HFFc6 (cell line): Measurements from ENCODE around the gene RAB37. TPM values are rescaled to one million over a fixed set of nuclear protein-coding genes. Genes with fewer than 3 reads are reported as not detected.

Experiments used
- DNase-seq: peaks from one replicate; pipeline ENCODE4 v3.0.0-alpha.2; 2018
- H3K27ac Mint-ChIP-seq: 2 replicates; pipeline ENCODE4 v1.8.0; 2020; ENCODE audit warnings: mild to moderate bottlenecking, mixed read lengths
- H3K27me3 Mint-ChIP-seq: 2 replicates; pipeline ENCODE4 v1.8.0; 2021; ENCODE audit warnings: mild to moderate bottlenecking, moderate library complexity, mixed read lengths; ENCODE audit not compliant: insufficient read depth
- H3K36me3 Mint-ChIP-seq: 2 replicates; pipeline ENCODE4 v1.8.0; 2021; ENCODE audit warnings: low read depth, mixed read lengths
- H3K4me1 Mint-ChIP-seq: 2 replicates; pipeline ENCODE4 v1.8.0; 2020; ENCODE audit warnings: low read depth, mixed read lengths
- H3K4me3 Mint-ChIP-seq: 2 replicates; pipeline ENCODE4 v1.8.0; 2020; ENCODE audit warnings: mild to moderate bottlenecking, moderate library complexity, mixed read lengths
- H3K9me3 Mint-ChIP-seq: 2 replicates; pipeline ENCODE4 v1.8.0; 2020; ENCODE audit warnings: mild to moderate bottlenecking, mixed read lengths
- total RNA-seq, 6 experiments: library from RNA; stranded (reverse); fragmentation: NEBNext Ultra II Directional; extraction: Animal tissue kit (Norgen Biotek cat#: 25700); gene quantifications; 2 replicates in 1 of 6; 3 replicates in 5 of 6; pipeline ENCODE4 v1.2.3, GENCODE V29; 2021
- TF ChIP-seq, protein P1 (sequence below): fragments of 200-600 bp; sonication (generic); IDR thresholded peaks from 2 replicates; pipeline ENCODE4 v1.5.0; 2021; ENCODE audit warnings: antibody characterized with exemption, mild to moderate bottlenecking

RAB37 gene
- total RNA-seq, 6 experiments from 2014 or later: 0.11 to 0.28 (median 0.12) TPM; not detected in 3

DNA sequence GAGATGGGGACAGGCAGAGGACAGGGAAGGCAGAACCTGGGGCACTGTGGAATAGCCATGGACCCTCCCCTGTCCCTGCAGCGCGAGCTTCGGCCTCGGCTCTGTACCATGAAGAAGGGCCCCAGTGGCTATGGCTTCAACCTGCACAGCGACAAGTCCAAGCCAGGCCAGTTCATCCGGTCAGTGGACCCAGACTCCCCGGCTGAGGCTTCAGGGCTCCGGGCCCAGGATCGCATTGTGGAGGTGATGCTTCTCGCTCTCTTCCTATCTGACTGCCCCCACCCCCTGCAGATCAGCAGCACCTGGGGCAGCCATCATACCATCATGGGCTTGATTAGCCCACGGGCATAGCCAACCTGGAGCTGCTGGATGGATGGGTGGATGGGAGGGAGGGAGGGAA is 24.9 kb downstream of the RAB37 start:
- Mint-ChIP-seq H3K27me3 (no peaks in the 10 kb centered on the region), H3K27ac (no peak overlapping the region), H3K36me3 (no peaks in the 10 kb centered on the region), H3K4me1 (peaks cover 18% of the 10 kb centered on the region), H3K9me3 (no peaks in the 10 kb centered on the region), H3K4me3 (no peak overlapping the region)
- TF ChIP-seq, protein P1, sequence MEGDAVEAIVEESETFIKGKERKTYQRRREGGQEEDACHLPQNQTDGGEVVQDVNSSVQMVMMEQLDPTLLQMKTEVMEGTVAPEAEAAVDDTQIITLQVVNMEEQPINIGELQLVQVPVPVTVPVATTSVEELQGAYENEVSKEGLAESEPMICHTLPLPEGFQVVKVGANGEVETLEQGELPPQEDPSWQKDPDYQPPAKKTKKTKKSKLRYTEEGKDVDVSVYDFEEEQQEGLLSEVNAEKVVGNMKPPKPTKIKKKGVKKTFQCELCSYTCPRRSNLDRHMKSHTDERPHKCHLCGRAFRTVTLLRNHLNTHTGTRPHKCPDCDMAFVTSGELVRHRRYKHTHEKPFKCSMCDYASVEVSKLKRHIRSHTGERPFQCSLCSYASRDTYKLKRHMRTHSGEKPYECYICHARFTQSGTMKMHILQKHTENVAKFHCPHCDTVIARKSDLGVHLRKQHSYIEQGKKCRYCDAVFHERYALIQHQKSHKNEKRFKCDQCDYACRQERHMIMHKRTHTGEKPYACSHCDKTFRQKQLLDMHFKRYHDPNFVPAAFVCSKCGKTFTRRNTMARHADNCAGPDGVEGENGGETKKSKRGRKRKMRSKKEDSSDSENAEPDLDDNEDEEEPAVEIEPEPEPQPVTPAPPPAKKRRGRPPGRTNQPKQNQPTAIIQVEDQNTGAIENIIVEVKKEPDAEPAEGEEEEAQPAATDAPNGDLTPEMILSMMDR: no peak
- no peak for DNase-seq

DNA sequence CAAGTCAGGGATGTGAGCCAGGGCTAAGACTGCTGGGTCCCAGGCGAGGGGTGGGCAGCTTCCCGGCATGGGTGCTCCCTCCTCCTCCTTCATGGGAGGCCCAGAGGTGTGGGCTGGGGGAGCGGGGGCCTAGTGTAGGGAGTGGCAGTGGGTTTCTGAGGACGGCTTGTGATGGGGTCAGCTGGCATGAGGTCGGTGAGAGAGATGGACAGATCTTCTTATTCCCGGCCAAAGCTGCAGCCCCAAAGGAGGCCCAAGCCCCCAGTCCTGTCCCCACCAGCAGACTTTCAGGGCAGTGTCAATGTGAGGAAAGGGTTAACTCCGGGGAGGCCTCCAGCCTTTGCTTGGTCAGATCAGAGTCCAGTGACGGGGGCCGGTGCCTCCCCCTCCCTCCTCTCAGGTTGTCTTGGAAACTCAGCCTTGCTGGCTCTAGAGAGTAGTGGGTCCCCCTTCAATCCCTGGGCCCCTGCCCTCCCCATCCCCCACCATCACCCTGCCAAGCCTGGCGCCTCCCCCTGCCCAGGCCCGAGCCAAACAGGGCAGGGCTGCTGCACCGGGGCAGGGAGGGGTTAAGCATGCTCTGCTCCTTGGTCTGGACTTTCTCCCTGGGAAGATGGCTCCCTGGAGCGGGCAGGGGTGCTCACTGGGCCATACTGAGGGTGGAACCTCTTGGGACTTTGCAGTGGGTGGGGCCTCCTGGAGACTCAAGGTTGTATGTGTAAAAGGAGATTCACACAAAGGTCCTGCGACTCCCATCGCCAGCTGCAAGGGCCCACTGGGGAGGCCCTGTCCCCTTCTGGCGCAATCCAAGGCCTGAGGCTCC is 26.7 kb downstream of the RAB37 start:
- no peaks in the 10 kb centered on the region for H3K9me3 Mint-ChIP-seq
- no peaks in the 10 kb centered on the region for H3K36me3 Mint-ChIP-seq
- no peak for DNase-seq
- TF ChIP-seq, protein P1: no peak
- H3K27ac Mint-ChIP-seq: no peak overlapping the region
- no peak overlapping the region for H3K4me3 Mint-ChIP-seq
- peaks cover 24% of the 10 kb centered on the region for H3K4me1 Mint-ChIP-seq
- H3K27me3 Mint-ChIP-seq: no peaks in the 10 kb centered on the region

DNA sequence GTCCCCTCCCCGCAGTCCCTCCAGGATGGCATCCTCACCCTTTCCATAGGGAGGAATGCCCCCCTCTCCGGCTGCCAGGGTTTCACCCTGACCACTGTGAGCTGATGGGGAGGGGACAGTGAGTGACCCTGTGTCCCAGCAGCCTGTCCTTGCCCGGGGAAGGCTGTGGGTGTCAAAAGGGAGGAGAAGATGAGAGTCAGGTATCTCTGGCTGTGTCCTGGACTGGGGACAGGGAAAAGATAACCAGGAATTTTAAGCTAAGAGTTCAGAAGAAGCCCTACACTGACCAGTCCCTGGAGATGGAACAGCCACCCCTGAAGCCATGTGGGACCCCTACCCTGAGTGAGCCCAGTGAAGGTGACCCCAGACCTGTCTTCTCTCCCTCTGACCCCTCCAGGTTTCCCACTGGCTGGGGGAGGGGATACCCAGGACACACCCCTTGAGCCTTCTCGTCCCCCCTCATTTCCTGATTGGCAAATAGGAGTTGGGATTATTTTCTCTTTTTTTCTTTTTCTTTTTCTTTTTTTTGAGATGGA is 27.8 kb downstream of the RAB37 start:
- Mint-ChIP-seq H3K4me3 (no peak overlapping the region), H3K27ac (no peak overlapping the region), H3K4me1 (peaks cover 25% of the 10 kb centered on the region), H3K9me3 (no peaks in the 10 kb centered on the region), H3K27me3 (no peaks in the 10 kb centered on the region), H3K36me3 (no peaks in the 10 kb centered on the region)
- DNase-seq: no peak
- TF ChIP-seq, protein P1: no peak

DNA sequence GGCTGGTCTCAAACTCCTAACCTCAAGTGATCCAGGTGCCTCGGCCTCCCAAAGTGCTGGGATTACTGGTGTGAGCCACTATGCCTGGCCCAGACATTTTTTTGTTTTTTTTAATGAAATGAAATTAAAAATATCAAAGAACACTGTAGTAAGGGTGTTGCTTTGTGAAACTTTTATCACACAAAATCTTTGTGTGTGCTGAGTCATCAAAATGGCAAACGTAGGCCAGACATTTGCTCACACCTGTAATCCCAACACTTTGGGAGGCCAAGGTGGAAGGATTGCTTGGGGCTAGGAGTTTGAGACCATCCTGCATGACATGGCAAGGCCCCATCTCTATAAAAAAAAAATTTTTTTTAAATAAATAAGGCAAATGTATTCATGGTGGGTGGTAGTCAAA is 29.4 kb downstream of the RAB37 start:
- Mint-ChIP-seq H3K36me3 (no peaks in the 10 kb centered on the region), H3K27ac (no peak overlapping the region), H3K4me1 (peaks cover 18% of the 10 kb centered on the region), H3K27me3 (no peaks in the 10 kb centered on the region), H3K9me3 (no peaks in the 10 kb centered on the region), H3K4me3 (no peak overlapping the region)
- DNase-seq: no peak
- TF ChIP-seq, protein P1: no peak

DNA sequence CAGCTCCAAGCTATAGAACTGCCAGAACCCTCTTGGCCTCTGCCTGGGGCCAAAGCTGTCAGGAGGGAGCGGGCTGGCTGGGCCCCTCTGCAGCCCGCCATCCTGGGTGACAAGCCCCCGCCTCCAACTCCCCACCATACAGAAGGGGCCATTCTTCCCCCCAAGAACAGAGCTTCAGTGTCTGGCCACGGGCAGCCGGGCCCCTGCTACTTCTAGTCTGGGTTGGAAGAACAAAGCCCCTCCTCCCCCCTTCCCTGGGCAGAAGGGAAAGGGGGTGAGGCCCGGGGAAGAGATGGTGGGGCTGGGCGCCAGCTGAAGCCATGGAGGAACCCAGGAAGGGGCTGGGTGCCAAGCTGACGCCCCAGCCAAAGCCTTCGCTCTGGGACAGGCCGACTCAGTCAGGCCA is 30.1 kb downstream of the RAB37 start:
- no peak overlapping the region for H3K4me3 Mint-ChIP-seq
- no peak for DNase-seq
- no peaks in the 10 kb centered on the region for H3K9me3 Mint-ChIP-seq
- H3K27ac Mint-ChIP-seq: no peak overlapping the region
- H3K4me1 Mint-ChIP-seq: peaks cover 18% of the 10 kb centered on the region
- TF ChIP-seq, protein P1: no peak
- H3K27me3 Mint-ChIP-seq: no peaks in the 10 kb centered on the region
- no peaks in the 10 kb centered on the region; the same call in 1 of the 2 replicates for H3K36me3 Mint-ChIP-seq
